Measurements from ENCODE around the gene MICALL1. TPM values are rescaled to one million over a fixed set of nuclear protein-coding genes. Genes with fewer than 3 reads are reported as not detected.
A peak's percentile ranks its signal among the peaks of the same experiment; 100 is the strongest.

MICALL1 gene
- total and polyA plus RNA-seq, 2 of the 13 experiments (the other 11 are each of a cell fraction or from before 2014, with no cell fraction given) = 7.6 to 10.6 TPM

- TF ChIP-seq SRSF4 (IDR thresholded peaks at IDR 0.05; ENCODE audit: low read depth, low read length, poor library complexity, severe bottlenecking) = no peak
- peak; percentile 19; the same call in 1 of the 2 replicates for TF ChIP-seq HIC2 (CRISPR knock-in tag; IDR thresholded peaks at IDR 0.05; ENCODE audit: low read depth)
- TF ChIP-seq ZNF687 (CRISPR knock-in tag; IDR thresholded peaks at IDR 0.05) = peak; percentile 54
- TF ChIP-seq ZNF281 (CRISPR knock-in tag; IDR thresholded peaks at IDR 0.05; ENCODE audit: borderline replicate concordance) = peak; percentile 84
- no peak for TF ChIP-seq FOXA1 (IDR thresholded peaks at IDR 0.05)
- TF ChIP-seq FOXA1 (CRISPR knock-in tag; IDR thresholded peaks at IDR 0.05) = 0 out of 2 replicates have a peak, but pooled peaks have one; percentile 9
- 0 out of 2 replicates have a peak, but pooled peaks have one; percentile 24 for TF ChIP-seq ZNF792 (CRISPR knock-in tag; IDR thresholded peaks at IDR 0.05)
- TF ChIP-seq PAXIP1 (CRISPR knock-in tag; conservative IDR thresholded peaks at IDR 0.05) = peak; percentile 22; the same call in 1 of the 2 replicates
- 0 out of 2 replicates have a peak, but pooled peaks have one; percentile 37 for TF ChIP-seq ZNF772 (CRISPR knock-in tag; IDR thresholded peaks at IDR 0.05)
These were observed 11.0 kb upstream of the MICALL1 start (continued) for GRCh38 chr22:37894939-37895670.
